Spleen (tissue), 11 donors: Measurements from ENCODE around the gene EIF2B5. TPM values are rescaled to one million over a fixed set of nuclear protein-coding genes. Genes with fewer than 3 reads are reported as not detected.
A peak's percentile ranks its signal among the peaks of the same experiment; 100 is the strongest.

Experiments used
- DNase-seq: peaks from one replicate; pipeline ENCODE4 v3.0.0-alpha.2; 2020
- H3K27ac ChIP-seq, 8 donors: fragments of 200-600 bp; sonication (generic) in 7 of 8; 1 replicate in 4 of 8; 2 replicates in 4 of 8; pipeline versions ENCODE4 v1.5.0 to v1.8.0; 2016 to 2021; ENCODE audit warnings: inconsistent platforms in 4 of 8, mild to moderate bottlenecking in 4 of 8, moderate library complexity in 1 of 8
- H3K27me3 ChIP-seq, 7 donors: fragments of 200-600 bp; sonication (generic) in 6 of 7; replicated peaks in 1 of 7; 1 replicate in 4 of 7; 2 replicates in 3 of 7; pipeline versions ENCODE4 v1.5.0 to v1.8.0; 2016 to 2021; ENCODE audit warnings: inconsistent platforms in 3 of 7, mild to moderate bottlenecking in 1 of 7
- H3K36me3 ChIP-seq, 6 donors: fragments of 200-600 bp; sonication (generic) in 5 of 6; 1 replicate in 4 of 6; 2 replicates in 2 of 6; pipeline versions ENCODE4 v1.5.0 to v1.8.0; 2016 to 2021; ENCODE audit warnings: inconsistent platforms in 2 of 6
- H3K4me1 ChIP-seq, 6 donors: fragments of 200-600 bp; sonication (generic) in 5 of 6; 1 replicate in 3 of 6; 2 replicates in 3 of 6; pipeline versions ENCODE4 v1.5.0 to v1.8.0; 2016 to 2021; ENCODE audit warnings: inconsistent platforms in 3 of 6
- H3K4me3 ChIP-seq, 8 donors: fragments of 200-600 bp; sonication (generic) in 7 of 8; 1 replicate in 4 of 8; 2 replicates in 4 of 8; pipeline versions ENCODE4 v1.5.0 to v1.8.0; 2016 to 2021; ENCODE audit warnings: inconsistent platforms in 4 of 8, mild to moderate bottlenecking in 4 of 8, moderate library complexity in 2 of 8
- H3K9me3 ChIP-seq, 8 donors: fragments of 200-600 bp; sonication (generic) in 7 of 8; 1 replicate in 4 of 8; 2 replicates in 4 of 8; pipeline versions ENCODE4 v1.5.0 to v1.8.0; 2016 to 2021; ENCODE audit warnings: inconsistent platforms in 4 of 8
- POLR2A ChIP-seq, 3 donors: fragments of 450-650 bp; IDR thresholded peaks; one replicate each; pipeline ENCODE4 v1.5.1; 2017; ENCODE audit warnings: antibody characterized with exemption in 3 of 3, mild to moderate bottlenecking in 1 of 3
- POLR2AphosphoS5 ChIP-seq, 3 donors: sonication (generic); formaldehyde crosslinking; IDR thresholded peaks; one replicate each; pipeline ENCODE4 v1.5.1; 2017; ENCODE audit warnings: antibody characterized with exemption in 3 of 3
- WGBS, 5 donors: extraction: QIAGEN DNeasy Blood & Tissue Kit in 3 of 5; methylation state at CpG; one replicate each; pipeline versions ENCODE4 v1.1.5 to v1.1.7; 2013 to 2018; 5-methylcytosine and 5-hydroxymethylcytosine counted together
- intact Hi-C: fragments of 100-400 bp; cut with DNase I; formaldehyde crosslinking; loops from one replicate; pipeline ENCODE4 v1.15.0; 2023; ENCODE audit warnings: low total_unique reads
- polyA plus RNA-seq, 3 donors: library from polyadenylated mRNA; stranded (reverse); fragments of 200-250 nt; gene quantifications; one replicate each; pipeline ENCODE4 v1.2.1, GENCODE V29; 2013
- total RNA-seq, 7 donors: library from RNA; depleted of rRNA in 3 of 7; stranded (reverse); fragments of >200 nt in 3 of 7; fragmentation: NEBNext Ultra II Directional in 4 of 7; extraction: Animal tissue kit (Norgen Biotek cat#: 25700) in 4 of 7; gene quantifications; one replicate each; pipeline versions ENCODE4 v1.1.0 to v1.2.1, GENCODE V29; 2016 to 2021
- TF ChIP-seq, protein P1 (sequence below), 11 experiments: fragments of 200-600 bp in 7 of 11; fragments of 450-650 bp in 4 of 11; sonication (generic) in 4 of 11; IDR thresholded peaks in 8 of 11; conservative IDR thresholded peaks in 3 of 11; 1 replicate in 7 of 11; 2 replicates in 4 of 11; pipeline versions ENCODE4 v1.4.0 to v1.8.0; 2016 to 2021; ENCODE audit warnings: antibody characterized with exemption in 11 of 11, inconsistent platforms in 4 of 11, mild to moderate bottlenecking in 1 of 11
- donor health status: healthy with polysubstance abuse.
- donor health status: DM: no; HTN: no; CAD: no; lungs with moderate emphysema.
- donor health status: DM: no; HTN: no; CAD: no.
- donor health status: Bipolar disorder and iron deficiency.
- donor health status: healthy.
- donor health status: DM: no; HTN: no; CAD: no.
- donor health status: DM: yes; HTN: yes; CAD: no.

The EIF2B5 gene
- total and polyA plus RNA-seq, 10 donors, result 40.4 to 55.7 (median 47.1) TPM

DNA sequence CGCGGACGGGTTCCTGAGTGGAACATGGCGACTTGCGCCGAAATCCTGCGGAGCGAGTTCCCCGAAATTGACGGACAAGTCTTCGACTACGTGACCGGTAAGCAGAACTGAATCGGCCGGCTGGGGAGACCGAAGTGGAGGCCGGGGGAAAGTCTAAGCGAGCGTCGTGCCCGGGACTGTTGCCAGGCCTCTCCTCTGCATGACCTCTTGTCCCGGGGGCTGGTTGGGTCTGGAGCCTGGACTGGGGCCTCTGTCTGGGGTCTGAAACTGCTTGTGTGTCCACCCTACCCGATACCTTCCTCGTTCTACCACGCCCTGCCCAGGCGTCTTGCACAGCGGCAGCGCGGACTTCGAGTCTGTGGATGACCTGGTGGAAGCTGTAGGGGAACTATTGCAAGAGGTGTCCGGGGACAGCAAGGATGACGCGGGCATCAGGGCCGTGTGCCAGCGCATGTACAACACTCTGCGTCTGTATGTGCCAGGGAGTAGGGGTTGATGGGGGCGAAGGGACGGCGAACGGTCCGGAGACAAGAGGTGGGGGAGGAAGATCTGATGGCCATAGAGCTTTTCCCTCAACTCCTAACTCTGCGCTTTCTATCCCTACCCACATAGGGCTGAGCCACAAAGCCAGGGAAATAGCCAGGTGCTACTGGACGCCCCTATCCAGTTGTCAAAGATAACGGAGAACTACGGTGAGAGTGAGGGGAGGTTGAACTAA, 51.2 kb downstream of the EIF2B5 start, which contains the start of gene ABCF3:
ABCF3 (plus strand) TSS at position 16 of the 718 bp plus-strand sequence; CDS start at position 25, 9 bp downstream.
- Histone ChIP-seq H3K4me1 (peaks cover 13 to 50% (median 34%) of the 10 kb centered on the region in 6 donors), H3K9me3 (no peaks in the 10 kb centered on the region), H3K36me3 (peaks cover 2 to 78% (median 68%) of the 10 kb centered on the region in 6 donors), H3K27ac (peak within 1 kb of the TSS; percentile 65 to 91 (median 84)), H3K27me3 (no peaks in the 10 kb centered on the region), H3K4me3 (peak within 1 kb of the TSS; percentile 82 to 96 (median 86))
- WGBS, 5 donors, result 1% methylated on average over 44 to 45 of the region's 45 CpGs
- intact Hi-C loops, result loop anchor here (10.0 kb wide), 1 partner anchor 128 kb away; the partner anchor contains the start of gene EIF4G1
- peak; percentile 77 to 96 (median 92) for TF ChIP-seq POLR2AphosphoS5 (IDR thresholded peaks at IDR 0.05)
- TF ChIP-seq, protein P1, sequence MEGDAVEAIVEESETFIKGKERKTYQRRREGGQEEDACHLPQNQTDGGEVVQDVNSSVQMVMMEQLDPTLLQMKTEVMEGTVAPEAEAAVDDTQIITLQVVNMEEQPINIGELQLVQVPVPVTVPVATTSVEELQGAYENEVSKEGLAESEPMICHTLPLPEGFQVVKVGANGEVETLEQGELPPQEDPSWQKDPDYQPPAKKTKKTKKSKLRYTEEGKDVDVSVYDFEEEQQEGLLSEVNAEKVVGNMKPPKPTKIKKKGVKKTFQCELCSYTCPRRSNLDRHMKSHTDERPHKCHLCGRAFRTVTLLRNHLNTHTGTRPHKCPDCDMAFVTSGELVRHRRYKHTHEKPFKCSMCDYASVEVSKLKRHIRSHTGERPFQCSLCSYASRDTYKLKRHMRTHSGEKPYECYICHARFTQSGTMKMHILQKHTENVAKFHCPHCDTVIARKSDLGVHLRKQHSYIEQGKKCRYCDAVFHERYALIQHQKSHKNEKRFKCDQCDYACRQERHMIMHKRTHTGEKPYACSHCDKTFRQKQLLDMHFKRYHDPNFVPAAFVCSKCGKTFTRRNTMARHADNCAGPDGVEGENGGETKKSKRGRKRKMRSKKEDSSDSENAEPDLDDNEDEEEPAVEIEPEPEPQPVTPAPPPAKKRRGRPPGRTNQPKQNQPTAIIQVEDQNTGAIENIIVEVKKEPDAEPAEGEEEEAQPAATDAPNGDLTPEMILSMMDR (IDR thresholded peaks at IDR 0.05 in 8 of 11, conservative IDR thresholded peaks at IDR 0.05 in 3 of 11), result no peak
- peak in 1 of 3 donors; percentile 69 for TF ChIP-seq POLR2A (IDR thresholded peaks at IDR 0.05)
- no peak for DNase-seq

DNA sequence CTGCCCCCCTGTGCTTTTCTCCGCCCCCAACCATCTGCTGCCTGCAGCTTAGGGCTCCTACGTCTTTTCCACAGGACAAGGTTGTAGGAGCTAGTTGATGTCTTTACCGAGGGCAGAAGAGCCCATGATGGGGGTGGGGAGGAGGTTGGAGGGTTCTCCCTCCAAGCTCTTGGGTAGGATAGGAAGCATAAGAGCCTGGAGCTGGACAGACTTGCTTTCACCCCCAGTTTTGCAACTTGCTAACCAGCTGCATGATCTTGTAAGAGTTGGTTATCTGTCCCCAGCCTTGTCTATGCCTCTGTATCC, 51.7 kb downstream of the EIF2B5 start:
- Histone ChIP-seq H3K27me3 (no peaks in the 10 kb centered on the region), H3K4me3 (peak overlapping the region; percentile 82 to 96 (median 86)), H3K4me1 (peaks cover 13 to 50% (median 34%) of the 10 kb centered on the region in 6 donors), H3K9me3 (no peaks in the 10 kb centered on the region), H3K36me3 (peaks cover 2 to 78% (median 68%) of the 10 kb centered on the region in 6 donors), H3K27ac (peak overlapping the region in 5 of 8 donors; percentile 84 to 91 (median 87))
- no peak for DNase-seq
- 15 to 26% (median 20%) methylated on average over 3 of the region's 3 CpGs for WGBS, 5 donors
- intact Hi-C loops, result loop anchor here (10.0 kb wide), 1 partner anchor 128 kb away; the partner anchor contains the start of gene EIF4G1
- TF ChIP-seq, protein P1 (IDR thresholded peaks at IDR 0.05 in 8 of 11, conservative IDR thresholded peaks at IDR 0.05 in 3 of 11), result no peak
- TF ChIP-seq POLR2A (IDR thresholded peaks at IDR 0.05), result no peak
- no peak for TF ChIP-seq POLR2AphosphoS5 (IDR thresholded peaks at IDR 0.05)

DNA sequence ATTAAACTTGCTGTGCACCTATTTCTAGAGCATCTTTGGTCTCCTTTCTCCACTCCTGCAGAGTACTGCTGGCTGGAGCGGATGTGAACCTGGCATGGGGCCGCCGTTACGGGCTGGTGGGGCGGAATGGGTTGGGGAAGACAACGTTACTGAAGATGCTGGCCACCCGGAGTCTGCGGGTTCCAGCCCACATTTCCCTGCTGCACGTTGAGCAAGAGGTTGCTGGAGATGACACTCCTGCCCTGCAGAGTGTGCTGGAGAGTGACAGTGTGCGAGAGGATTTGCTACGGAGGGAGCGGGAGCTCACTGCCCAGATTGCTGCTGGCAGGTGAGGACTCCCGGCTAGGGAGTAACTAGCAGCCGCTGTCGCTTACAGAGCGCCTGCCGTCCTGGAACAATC, 52.9 kb downstream of the EIF2B5 start:
- Histone ChIP-seq H3K4me1 (peaks cover 13 to 50% (median 34%) of the 10 kb centered on the region in 6 donors), H3K27me3 (no peaks in the 10 kb centered on the region), H3K27ac (no peak overlapping the region), H3K9me3 (no peaks in the 10 kb centered on the region), H3K36me3 (peaks cover 2 to 78% (median 68%) of the 10 kb centered on the region in 6 donors), H3K4me3 (no peak overlapping the region)
- TF ChIP-seq POLR2A (IDR thresholded peaks at IDR 0.05) (no peak), POLR2AphosphoS5 (IDR thresholded peaks at IDR 0.05) (no peak)
- TF ChIP-seq, protein P1 (IDR thresholded peaks at IDR 0.05 in 8 of 11, conservative IDR thresholded peaks at IDR 0.05 in 3 of 11), result no peak
- DNase-seq, result no peak
- 88 to 94% (median 92%) methylated on average over 17 of the region's 17 CpGs for WGBS, 5 donors
- intact Hi-C loops, result loop anchor here (10.0 kb wide), 1 partner anchor 127 kb away; the partner anchor contains the start of gene EIF4G1

DNA sequence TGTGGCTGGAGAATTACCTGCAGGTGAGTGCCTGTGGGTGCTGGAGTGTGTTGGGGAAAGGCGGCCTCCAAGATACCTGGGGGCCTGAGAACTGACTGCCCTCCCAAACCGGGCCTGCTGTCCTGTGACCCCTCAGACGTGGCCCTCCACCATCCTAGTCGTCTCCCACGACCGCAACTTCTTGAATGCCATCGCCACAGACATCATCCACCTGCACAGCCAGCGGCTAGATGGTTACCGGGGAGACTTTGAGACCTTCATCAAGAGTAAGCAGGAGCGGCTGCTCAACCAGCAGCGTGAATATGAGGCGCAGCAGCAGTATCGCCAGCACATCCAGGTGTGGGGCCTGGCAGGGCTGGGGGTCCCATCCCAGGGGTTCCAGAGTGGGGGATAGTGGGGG, 54.3 kb downstream of the EIF2B5 start:
- no peak overlapping the region for H3K27ac ChIP-seq
- no peak for DNase-seq
- intact Hi-C loops, result loop anchor here (10.0 kb wide), 1 partner anchor 125 kb away; the partner anchor contains the start of gene EIF4G1
- peaks cover 13 to 50% (median 34%) of the 10 kb centered on the region in 6 donors for H3K4me1 ChIP-seq
- TF ChIP-seq POLR2AphosphoS5 (IDR thresholded peaks at IDR 0.05) (no peak), POLR2A (IDR thresholded peaks at IDR 0.05) (no peak)
- TF ChIP-seq, protein P1 (IDR thresholded peaks at IDR 0.05 in 8 of 11, conservative IDR thresholded peaks at IDR 0.05 in 3 of 11), result no peak
- peaks cover 0 to 78% (median 68%) of the 10 kb centered on the region in 6 donors for H3K36me3 ChIP-seq
- H3K9me3 ChIP-seq, result no peaks in the 10 kb centered on the region
- no peaks in the 10 kb centered on the region for H3K27me3 ChIP-seq
- H3K4me3 ChIP-seq, result no peak overlapping the region
- 93 to 97% (median 96%) methylated on average over 13 of the region's 13 CpGs for WGBS, 5 donors
